CD14-positive monocyte (primary cell): Measurements from ENCODE around the gene DKKL1. TPM values are rescaled to one million over a fixed set of nuclear protein-coding genes. Genes with fewer than 3 reads are reported as not detected.
A peak's percentile ranks its signal among the peaks of the same experiment; 100 is the strongest.
"Not testable (repeated sequence)": the region's sequence is repeated elsewhere in the genome, so short reads cannot be mapped to it uniquely, and the experiment has no call there.

Experiments used
- DNase-seq, 3 donors: peaks; one replicate each; pipeline ENCODE4 v3.0.0-alpha.2; 2011 to 2022
- H2AFZ ChIP-seq: 2 replicates; pipeline ENCODE4 v1.6.0; 2012; ENCODE audit warnings: mild to moderate bottlenecking, low read depth, low read length, inconsistent platforms; ENCODE audit not compliant: insufficient read depth, poor library complexity, severe bottlenecking
- H3K27ac ChIP-seq, 2 donors: 1 replicate in 1 of 2; 2 replicates in 1 of 2; pipeline ENCODE4 v1.5.1; 2012 to 2013; ENCODE audit warnings: low read length in 2 of 2, control low read depth in 1 of 2, inconsistent platforms in 1 of 2, low read depth in 1 of 2, mild to moderate bottlenecking in 1 of 2
- H3K27me3 ChIP-seq, 2 donors: one replicate each; pipeline versions ENCODE4 v1.6.0 to v1.6.1; 2011 to 2013; ENCODE audit warnings: low read length in 2 of 2; ENCODE audit not compliant: control insufficient read depth in 2 of 2, insufficient read depth in 2 of 2
- H3K36me3 ChIP-seq, 2 donors: replicated peaks in 1 of 2; 1 replicate in 1 of 2; 2 replicates in 1 of 2; pipeline versions ENCODE4 v1.5.1 to v1.6.1; 2012 to 2013; ENCODE audit warnings: low read length in 2 of 2, control low read depth in 1 of 2, inconsistent platforms in 1 of 2, mild to moderate bottlenecking in 1 of 2; ENCODE audit not compliant: insufficient read depth in 2 of 2, control insufficient read depth in 1 of 2
- H3K4me1 ChIP-seq, 2 donors: 1 replicate in 1 of 2; 2 replicates in 1 of 2; pipeline versions ENCODE4 v1.5.1 to v1.6.1; 2012 to 2013; ENCODE audit warnings: low read length in 2 of 2, control low read depth in 1 of 2, inconsistent platforms in 1 of 2, mild to moderate bottlenecking in 1 of 2, moderate library complexity in 1 of 2; ENCODE audit not compliant: insufficient read depth in 2 of 2, control insufficient read depth in 1 of 2
- H3K4me2 ChIP-seq: replicated peaks from 2 replicates; pipeline ENCODE3; 2012; ENCODE audit warnings: low read length, moderate library complexity, mild to moderate bottlenecking; ENCODE audit not compliant: poor library complexity, severe bottlenecking; ENCODE audit errors: extremely low read depth
- H3K4me3 ChIP-seq, 3 experiments: fragments of 200-600 bp in 1 of 3; sonication (generic) in 1 of 3; replicated peaks in 1 of 3; 1 replicate in 2 of 3; 2 replicates in 1 of 3; pipeline ENCODE4 v1.5.1; 2011 to 2013; ENCODE audit warnings: low read length in 3 of 3, mild to moderate bottlenecking in 3 of 3, control low read depth in 2 of 3, low read depth in 2 of 3, inconsistent platforms in 1 of 3, moderate library complexity in 1 of 3
- H3K79me2 ChIP-seq: 2 replicates; pipeline ENCODE4 v1.6.0; 2012; ENCODE audit warnings: mild to moderate bottlenecking, control low read depth, inconsistent platforms, low read length, moderate library complexity; ENCODE audit not compliant: insufficient read depth
- H3K9ac ChIP-seq: 2 replicates; pipeline ENCODE4 v1.6.0; 2017; ENCODE audit warnings: low read length, mild to moderate bottlenecking; ENCODE audit not compliant: insufficient read depth, poor library complexity, severe bottlenecking
- H3K9me3 ChIP-seq, 2 donors: replicated peaks in 1 of 2; 1 replicate in 1 of 2; 2 replicates in 1 of 2; pipeline versions ENCODE4 v1.5.1 to v1.6.1; 2012 to 2013; ENCODE audit warnings: low read length in 2 of 2, control low read depth in 1 of 2; ENCODE audit not compliant: control insufficient read depth in 1 of 2, insufficient read depth in 1 of 2
- H4K20me1 ChIP-seq: 2 replicates; pipeline ENCODE4 v1.6.0; 2012; ENCODE audit warnings: mild to moderate bottlenecking, low read length, control low read depth, moderate library complexity; ENCODE audit not compliant: insufficient read depth
- H3K27ac Mint-ChIP-seq, 7 donors: one replicate each; pipeline ENCODE4 v1.8.0; 2020; ENCODE audit warnings: mild to moderate bottlenecking in 7 of 7, mixed read lengths in 7 of 7, moderate library complexity in 6 of 7, inconsistent platforms in 2 of 7
- H3K27me3 Mint-ChIP-seq, 3 donors: one replicate each; pipeline ENCODE4 v1.8.0; 2021 to 2022; ENCODE audit warnings: low read depth in 3 of 3, mild to moderate bottlenecking in 3 of 3, mixed read lengths in 3 of 3, moderate library complexity in 3 of 3, inconsistent platforms in 1 of 3
- H3K36me3 Mint-ChIP-seq, 2 donors: one replicate each; pipeline ENCODE4 v1.8.0; 2020; ENCODE audit warnings: mixed read lengths in 2 of 2, inconsistent platforms in 1 of 2, mild to moderate bottlenecking in 1 of 2
- H3K4me1 Mint-ChIP-seq: one replicate; pipeline ENCODE4 v1.8.0; 2020; ENCODE audit warnings: mild to moderate bottlenecking, mixed read lengths
- H3K4me3 Mint-ChIP-seq, 2 donors: one replicate each; pipeline ENCODE4 v1.8.0; 2020; ENCODE audit warnings: mild to moderate bottlenecking in 2 of 2, mixed read lengths in 2 of 2, moderate library complexity in 1 of 2
- H3K9me3 Mint-ChIP-seq, 7 donors: one replicate each; pipeline ENCODE4 v1.8.0; 2020 to 2022; ENCODE audit warnings: mixed read lengths in 7 of 7, mild to moderate bottlenecking in 6 of 7, moderate library complexity in 6 of 7, inconsistent platforms in 2 of 7
- CTCF ChIP-seq: fragments of 200-600 bp; IDR thresholded peaks from one replicate; pipeline ENCODE4 v1.8.0; 2022; ENCODE audit warnings: antibody characterized with exemption, mild to moderate bottlenecking
- WGBS: methylation state at CpG from one replicate; pipeline ENCODE4 v1.1.5; 2013; ENCODE audit warnings: missing lambda C conversion rate; ENCODE audit not compliant: insufficient coverage; 5-methylcytosine and 5-hydroxymethylcytosine counted together
- intact Hi-C, 2 donors: fragments of 100-400 bp; cut with micrococcal nuclease; formaldehyde crosslinking; loops; one replicate each; pipeline versions ENCODE4 v1.15.0 to v1.15.1; 2023
- polyA plus RNA-seq, 3 donors: library from polyadenylated mRNA; depleted of rRNA in 1 of 3; unstranded in 2 of 3; stranded (reverse) in 1 of 3; fragments of 300-500 nt in 2 of 3; fragments of >200 nt in 1 of 3; fragmentation: Illumina TruSeq in 2 of 3; gene quantifications; 1 replicate in 2 of 3; 2 replicates in 1 of 3; pipeline ENCODE4 v1.2.3, GENCODE V29; 2012 to 2021

The DKKL1 gene
- polyA plus RNA-seq, 3 donors = not detected

DNA sequence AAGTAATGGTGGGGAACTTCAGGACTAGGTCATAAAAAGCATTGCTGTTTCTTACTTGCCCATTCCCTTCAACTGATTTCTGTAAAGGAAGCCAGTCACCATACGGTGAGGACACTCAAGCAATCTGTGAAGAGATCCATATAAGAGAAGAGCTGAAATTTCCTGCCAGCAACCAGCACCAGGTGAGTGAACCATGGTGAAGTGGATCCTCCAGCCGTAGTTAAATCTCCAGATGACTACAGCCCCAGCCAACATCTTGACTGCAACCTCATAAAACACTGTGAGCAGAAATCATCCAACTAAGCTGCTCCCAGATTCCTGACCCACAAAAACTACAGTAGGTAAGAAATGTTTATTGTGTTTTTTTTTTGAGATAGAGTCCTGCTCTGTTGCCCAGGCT lies 34.9 kb upstream of the DKKL1 start:
- H2AFZ ChIP-seq = no peak overlapping the region
- H3K27me3 Mint-ChIP-seq = no peaks in the 10 kb centered on the region
- no peak for TF ChIP-seq CTCF
- H3K27ac Mint-ChIP-seq = no peak overlapping the region
- no peak overlapping the region for H3K4me2 ChIP-seq
- no peak overlapping the region for H3K27ac ChIP-seq
- H4K20me1 ChIP-seq = no peaks in the 10 kb centered on the region
- no peaks in the 10 kb centered on the region for H3K9me3 ChIP-seq
- WGBS = no CpG with 5 or more reads among the region's 2 CpGs
- H3K27me3 ChIP-seq = no peaks in the 10 kb centered on the region
- H3K4me1 ChIP-seq = peaks cover 30 to 38% of the 10 kb centered on the region in 2 donors
- no peaks in the 10 kb centered on the region for H3K79me2 ChIP-seq
- intact Hi-C loops = loop anchor here in 1 of 2 donors (10.0 kb wide), 1 partner anchor 234 kb away; no protein-coding TSS in a partner anchor
- peaks cover 0 to 3% (median 0%) of the 10 kb centered on the region in 7 donors for H3K9me3 Mint-ChIP-seq
- DNase-seq = no peak
- H3K4me3 ChIP-seq = no peak overlapping the region
- H3K4me1 Mint-ChIP-seq = peaks cover 37% of the 10 kb centered on the region
- H3K9ac ChIP-seq = no peak overlapping the region
- no peak overlapping the region for H3K4me3 Mint-ChIP-seq
- H3K36me3 ChIP-seq = no peaks in the 10 kb centered on the region
- H3K36me3 Mint-ChIP-seq = peaks cover 7 to 16% of the 10 kb centered on the region in 2 donors

DNA sequence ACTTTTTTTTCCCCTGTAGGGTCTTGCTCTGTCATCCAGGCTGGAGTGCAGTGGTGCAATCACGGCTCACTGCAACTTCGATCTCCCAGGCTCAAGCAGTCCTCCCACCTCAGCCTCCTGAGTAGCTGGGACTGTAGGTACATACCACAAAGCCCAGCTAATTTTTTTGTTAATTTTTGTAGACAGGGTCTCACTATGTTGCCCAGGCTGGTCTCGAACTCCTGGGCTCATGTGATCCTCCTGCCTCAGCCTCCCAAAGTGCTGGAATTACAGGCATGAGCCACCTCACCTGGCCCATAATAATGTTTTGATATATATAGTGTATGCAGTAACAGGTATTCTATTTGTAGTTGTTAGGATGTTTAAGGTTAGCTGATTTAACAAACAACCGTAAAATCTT lies 32.5 kb upstream of the DKKL1 start:
- H3K4me3 ChIP-seq, H3K27ac ChIP-seq, H4K20me1 ChIP-seq, intact Hi-C loops, H3K9me3 Mint-ChIP-seq, DNase-seq, H3K27me3 ChIP-seq, H3K27me3 Mint-ChIP-seq, H3K4me3 Mint-ChIP-seq, H3K9me3 ChIP-seq, H3K36me3 ChIP-seq, H3K9ac ChIP-seq: not testable (repeated sequence)
- Histone ChIP-seq H3K4me1 (peaks cover 46 to 57% of the 10 kb centered on the region in 2 donors), H2AFZ (peak overlapping the region; percentile 66), H3K79me2 (peaks cover 16% of the 10 kb centered on the region), H3K4me2 (peak overlapping the region; percentile 11)
- no CpG with 5 or more reads among the region's 4 CpGs for WGBS
- Mint-ChIP-seq H3K36me3 (peaks cover 7 to 16% of the 10 kb centered on the region in 2 donors), H3K27ac (peak overlapping the region in 2 of 7 donors; percentile 36 to 45), H3K4me1 (peaks cover 52% of the 10 kb centered on the region)
